GM19025 (cell line): ENCODE data around the gene PSORS1C1.

Experiments
- ATAC-seq: cut with Tn5 transposase; IDR thresholded peaks from one replicate; pipeline ENCODE4 v1.9.1; 2021; ENCODE audit warnings: mild to moderate bottlenecking, low read depth, moderate library complexity; ENCODE audit not compliant: unreplicated experiment

PSORS1C1 gene

GRCh38 chr6:31094389-31094881 lies 20.2 kb upstream of the PSORS1C1 start:
- ATAC-seq, result no peak

- no peak for ATAC-seq
These were observed 18.4 kb upstream of the PSORS1C1 start for GRCh38 chr6:31096215-31096614.

- no peak for ATAC-seq
These were observed 17.9 kb upstream of the PSORS1C1 start for GRCh38 chr6:31096656-31097055.

GRCh38 chr6:31098449-31098938 lies 16.1 kb upstream of the PSORS1C1 start:
- ATAC-seq, result no peak

- no peak for ATAC-seq
These were observed 11.5 kb upstream of the PSORS1C1 start for GRCh38 chr6:31103136-31103535.

- ATAC-seq, result no peak
These were observed 7.5 kb upstream of the PSORS1C1 start for GRCh38 chr6:31107052-31107451.

- ATAC-seq, result no peak
These were observed 3.6 kb upstream of the PSORS1C1 start for GRCh38 chr6:31110825-31111582.

GRCh38 chr6:31111712-31112111 lies 2.9 kb upstream of the PSORS1C1 start:
- no peak for ATAC-seq

GRCh38 chr6:31112478-31112877 lies 2.1 kb upstream of the PSORS1C1 start, which contains the start of gene C6orf15:
Gene C6orf15, minus strand, starts transcription at chr6:31112575. Its CDS starts 20 bp downstream, at chr6:31112555.
- ATAC-seq, result no peak

GRCh38 chr6:31113861-31114540 lies 599 bp upstream of the PSORS1C1 start:
- no peak for ATAC-seq

- ATAC-seq, result no peak
These were observed 610 bp downstream of the PSORS1C1 start for GRCh38 chr6:31114970-31115849.

GRCh38 chr6:31115941-31116560 lies 1.5 kb downstream of the PSORS1C1 start:
- no peak for ATAC-seq

- no peak for ATAC-seq
These were observed 2.2 kb downstream of the PSORS1C1 start for GRCh38 chr6:31116661-31117385.

- ATAC-seq, result no peak
These were observed 3.6 kb downstream of the PSORS1C1 start for GRCh38 chr6:31118178-31118577.

- no peak for ATAC-seq
These were observed 5.7 kb downstream of the PSORS1C1 start, which contains the start of gene CDSN for GRCh38 chr6:31120151-31120915. Gene CDSN, minus strand, starts transcription at chr6:31120446. Its CDS starts 27 bp downstream, at chr6:31120419.

- ATAC-seq, result no peak
These were observed 6.7 kb downstream of the PSORS1C1 start for GRCh38 chr6:31121131-31121790.

- ATAC-seq, result no peak
These were observed 8.4 kb downstream of the PSORS1C1 start for GRCh38 chr6:31122791-31123706.
